ENCODE results near the gene YRDC.

DNA sequence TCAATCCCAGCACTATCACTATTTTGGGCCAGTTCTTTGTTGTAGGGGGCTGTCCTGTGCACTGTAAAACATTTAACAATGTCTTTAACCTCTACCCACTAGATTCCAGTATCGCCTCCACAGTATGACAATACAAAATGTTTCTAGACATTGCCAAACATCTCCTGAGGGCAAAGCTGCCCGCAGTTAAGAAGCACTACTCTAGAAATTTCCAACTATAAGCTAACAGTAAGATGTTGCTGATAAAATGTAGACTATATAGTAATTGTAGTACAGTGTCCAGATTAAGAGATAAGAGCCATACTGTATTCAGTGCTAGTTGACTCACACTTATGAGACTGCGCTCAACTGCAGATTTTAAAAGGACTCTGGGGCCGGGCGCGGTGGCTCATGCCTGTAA is 46.4 kb upstream of the YRDC start:
- TF ChIP-seq, protein P1, sequence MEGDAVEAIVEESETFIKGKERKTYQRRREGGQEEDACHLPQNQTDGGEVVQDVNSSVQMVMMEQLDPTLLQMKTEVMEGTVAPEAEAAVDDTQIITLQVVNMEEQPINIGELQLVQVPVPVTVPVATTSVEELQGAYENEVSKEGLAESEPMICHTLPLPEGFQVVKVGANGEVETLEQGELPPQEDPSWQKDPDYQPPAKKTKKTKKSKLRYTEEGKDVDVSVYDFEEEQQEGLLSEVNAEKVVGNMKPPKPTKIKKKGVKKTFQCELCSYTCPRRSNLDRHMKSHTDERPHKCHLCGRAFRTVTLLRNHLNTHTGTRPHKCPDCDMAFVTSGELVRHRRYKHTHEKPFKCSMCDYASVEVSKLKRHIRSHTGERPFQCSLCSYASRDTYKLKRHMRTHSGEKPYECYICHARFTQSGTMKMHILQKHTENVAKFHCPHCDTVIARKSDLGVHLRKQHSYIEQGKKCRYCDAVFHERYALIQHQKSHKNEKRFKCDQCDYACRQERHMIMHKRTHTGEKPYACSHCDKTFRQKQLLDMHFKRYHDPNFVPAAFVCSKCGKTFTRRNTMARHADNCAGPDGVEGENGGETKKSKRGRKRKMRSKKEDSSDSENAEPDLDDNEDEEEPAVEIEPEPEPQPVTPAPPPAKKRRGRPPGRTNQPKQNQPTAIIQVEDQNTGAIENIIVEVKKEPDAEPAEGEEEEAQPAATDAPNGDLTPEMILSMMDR (IDR thresholded peaks at IDR 0.05): no peak
- no peak for TF ChIP-seq ZFX (IDR thresholded peaks at IDR 0.05; ENCODE audit: borderline replicate concordance)
